A549 treated with dexamethasone at 1 μM for 4 hours (cell line): Measurements from ENCODE around the gene CR1L. TPM values are rescaled to one million over a fixed set of nuclear protein-coding genes. Genes with fewer than 3 reads are reported as not detected.

Experiments used
- total RNA-seq: library from RNA; stranded (reverse); fragments of 200-300 nt; extraction: Qiagen RNA extraction; gene quantifications from 5 replicates; pipeline ENCODE4 v1.2.3, GENCODE V29; 2022

CR1L gene
- 0.18 TPM in 1 of 5 replicates, not detected in the others for total RNA-seq

GRCh38 chr1:207644852-207645634 is at the start of gene CR1L:
Gene CR1L (plus strand): TSS chr1:207645133. CDS start chr1:207645234, 101 bp downstream.

GRCh38 chr1:207751790-207752455 is 107.0 kb downstream of the CR1L start, which contains the start of gene CD46:
Gene CD46 (plus strand): TSS chr1:207752054. CDS start chr1:207752213, 159 bp downstream.

Other genes with a start within 250 kb of the CR1L start
- gene CR2, start 190.8 kb upstream of the CR1L start, total RNA-seq: 0.04 to 0.06 TPM in 2 of 5 replicates, not detected in the others
- gene CR1, start 149.0 kb upstream of the CR1L start, total RNA-seq: not detected in 5 replicates
- 95.3 to 139 TPM (median 112 TPM) in 5 replicates for gene CD46, start 106.9 kb downstream of the CR1L start, total RNA-seq